NT2/D1 (cell line): Measurements from ENCODE around the gene NIM1K.

Source experiments
- SUZ12 ChIP-seq: IDR thresholded peaks from 2 replicates; pipeline ENCODE4 v1.6.1; 2011; ENCODE audit not compliant: insufficient read length, insufficient read depth; ENCODE audit errors: extremely low read depth
- YY1 ChIP-seq: IDR thresholded peaks from 2 replicates; pipeline ENCODE4 v1.6.1; 2011; ENCODE audit not compliant: insufficient read length, insufficient read depth
- ZNF274 ChIP-seq: IDR thresholded peaks from 2 replicates; pipeline ENCODE4 v1.6.1; 2011; ENCODE audit warnings: mild to moderate bottlenecking, low read depth, low read length

DNA sequence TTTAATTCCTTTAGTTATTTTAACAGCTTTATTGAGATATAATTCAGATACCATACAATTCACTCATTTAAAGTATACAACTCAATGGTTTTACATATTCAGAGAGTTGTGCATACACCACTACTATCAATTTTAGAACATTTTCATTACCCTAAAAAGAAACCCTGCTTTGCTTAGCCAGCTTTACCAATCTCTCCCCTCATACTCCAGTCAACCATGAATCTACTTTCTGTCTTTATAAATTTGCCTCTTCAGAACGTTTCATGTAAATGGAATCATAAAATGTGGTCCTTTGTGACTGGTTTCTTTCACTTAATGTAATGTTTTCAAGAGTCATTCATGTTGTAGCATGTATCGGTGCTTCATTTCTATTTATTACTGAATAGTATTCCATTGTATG lies 24.9 kb downstream of the NIM1K start:
- TF ChIP-seq ZNF274 (no peak), YY1 (no peak), SUZ12 (no peak)
